ENCODE results near the gene IL12A.
A peak's percentile ranks its signal among the peaks of the same experiment; 100 is the strongest.

IL12A gene

GRCh38 chr3:159991591-159991990 lies 3.0 kb downstream of the IL12A start:
- DNase-seq: no peak

DNA sequence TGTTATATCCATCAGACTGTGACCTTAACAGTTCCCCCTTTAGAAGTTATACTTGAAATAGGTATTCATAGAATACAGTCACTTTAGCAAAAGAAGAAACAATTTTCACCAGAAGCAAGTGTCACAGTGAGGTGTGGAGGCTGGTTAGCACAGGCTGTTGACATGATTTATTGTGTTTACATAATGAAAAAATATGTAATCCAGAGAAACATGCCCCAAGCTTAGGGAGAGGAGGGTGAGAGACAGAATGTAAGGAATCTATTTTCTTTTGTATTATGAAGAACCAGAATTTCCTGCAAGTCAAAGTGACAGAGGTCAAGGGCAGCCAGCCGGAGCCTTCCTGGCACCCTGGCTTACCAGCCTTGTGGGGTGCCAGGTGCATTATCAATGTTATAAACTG lies 4.0 kb downstream of the IL12A start:
- DNase-seq: no peak

- no peak for DNase-seq
Measured at GRCh38 chr3:159994182-159994581, 5.5 kb downstream of the IL12A start.

DNA sequence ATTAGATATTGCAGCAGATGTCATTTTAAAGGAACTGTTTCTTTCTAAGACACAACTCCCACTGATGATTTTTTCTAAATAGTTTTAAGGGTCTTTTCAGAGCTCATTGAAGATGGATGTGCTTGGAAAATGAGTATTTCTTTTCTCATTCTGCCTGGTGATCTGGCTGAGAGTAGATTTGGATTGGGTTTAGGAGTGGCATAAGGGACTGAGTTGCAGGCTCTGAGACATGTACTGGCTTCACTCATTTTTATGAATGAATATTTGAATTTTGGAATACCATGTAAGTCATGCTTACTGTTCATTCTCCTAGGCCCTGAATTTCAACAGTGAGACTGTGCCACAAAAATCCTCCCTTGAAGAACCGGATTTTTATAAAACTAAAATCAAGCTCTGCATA lies 6.5 kb downstream of the IL12A start:
- no peak for DNase-seq

DNA sequence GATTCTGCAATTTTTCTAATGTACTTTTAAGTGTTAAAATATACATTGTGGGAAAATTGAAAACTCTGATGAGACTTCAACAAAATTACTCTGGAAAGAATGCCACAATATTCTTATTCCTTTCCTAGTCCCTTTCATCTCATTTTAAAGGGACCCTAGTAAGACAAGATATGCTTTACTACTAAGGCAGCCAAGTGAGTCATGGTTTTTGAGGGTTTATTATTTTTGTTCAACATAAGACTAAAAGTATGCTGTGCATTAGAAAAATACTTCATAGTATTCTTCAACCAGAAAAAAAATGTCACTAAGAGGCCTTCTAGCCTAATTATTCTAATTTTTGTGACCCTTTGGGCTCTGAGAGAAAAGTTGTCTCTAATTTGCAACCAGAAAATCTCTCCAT lies 7.4 kb downstream of the IL12A start:
- DNase-seq: no peak

DNA sequence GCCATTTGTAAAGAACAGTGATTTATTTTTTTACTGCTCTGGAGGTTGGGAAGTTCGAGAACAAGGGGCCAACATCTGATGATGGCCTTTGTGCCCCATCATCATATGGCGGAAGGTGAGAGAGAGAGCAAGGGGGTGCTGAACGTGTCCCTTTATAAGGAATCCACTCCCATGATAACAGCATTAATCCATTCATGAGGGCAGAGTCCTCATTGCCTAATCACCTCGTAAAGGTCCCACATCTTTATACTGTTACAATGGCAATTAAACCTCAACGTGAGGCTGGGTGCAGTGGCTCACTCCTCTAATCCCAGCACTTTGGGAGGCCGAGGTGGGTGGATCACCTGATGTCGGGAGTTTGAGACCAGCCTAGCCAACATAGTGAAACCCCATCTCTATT lies 8.3 kb downstream of the IL12A start:
- no peak for DNase-seq

DNA sequence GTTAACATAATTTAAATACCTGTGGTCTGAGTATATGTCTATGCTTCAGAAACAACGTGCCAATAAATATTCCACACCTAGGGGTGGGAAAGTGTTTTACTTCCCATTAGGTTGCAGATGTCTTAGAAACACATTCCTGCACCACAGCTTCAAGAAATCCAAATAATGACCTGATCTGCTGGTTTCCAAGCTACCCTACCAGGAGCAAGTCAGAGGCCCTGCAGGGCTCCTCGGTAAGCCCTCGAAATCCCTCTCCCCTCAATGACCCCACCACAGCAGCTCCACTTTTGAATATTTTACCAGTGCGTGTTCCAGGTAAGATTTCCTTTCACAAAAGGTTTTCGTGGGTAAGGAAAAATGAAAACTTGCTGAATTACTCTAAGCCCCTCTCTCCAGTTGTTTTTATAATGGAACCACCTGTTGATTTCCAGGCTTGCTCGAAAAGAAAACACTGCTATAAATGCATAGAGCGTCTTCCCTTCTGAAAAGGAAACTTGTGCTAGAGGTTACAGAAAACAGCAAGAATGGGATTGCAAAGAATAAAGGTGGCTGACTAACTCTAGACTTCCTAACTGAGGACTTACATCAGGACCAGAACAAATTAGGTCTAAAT lies 12.6 kb downstream of the IL12A start:
- no peak for DNase-seq

GRCh38 chr3:160001850-160002623 lies 13.4 kb downstream of the IL12A start:
- no peak for DNase-seq

- DNase-seq: peak; percentile 69
Measured at GRCh38 chr3:160003520-160004128, 15.0 kb downstream of the IL12A start.

DNA sequence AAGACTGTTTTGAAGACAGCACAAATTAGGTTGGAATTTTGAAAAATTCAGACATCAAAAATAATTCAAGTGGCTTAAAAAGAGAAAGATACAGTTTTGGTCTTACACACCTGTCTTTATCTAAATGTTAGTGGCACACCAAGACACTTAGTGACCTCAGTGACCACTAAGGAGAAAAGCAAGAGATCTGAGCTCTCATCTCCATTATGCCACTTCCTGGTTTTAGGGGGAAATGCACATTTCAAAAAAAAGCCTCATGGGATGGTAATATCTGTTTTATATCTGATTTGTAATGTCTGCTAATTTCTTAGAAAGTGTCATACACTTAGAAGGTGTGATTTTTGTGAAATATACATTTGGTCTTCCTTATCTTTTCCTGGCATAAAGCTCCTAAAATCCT lies 16.4 kb downstream of the IL12A start:
- DNase-seq: no peak

GRCh38 chr3:160006282-160007163 lies 17.9 kb downstream of the IL12A start:
- DNase-seq: peak; percentile 57

GRCh38 chr3:160008961-160009360 lies 20.3 kb downstream of the IL12A start:
- no peak for DNase-seq

GRCh38 chr3:160009525-160009924 lies 20.9 kb downstream of the IL12A start:
- DNase-seq: no peak

DNA sequence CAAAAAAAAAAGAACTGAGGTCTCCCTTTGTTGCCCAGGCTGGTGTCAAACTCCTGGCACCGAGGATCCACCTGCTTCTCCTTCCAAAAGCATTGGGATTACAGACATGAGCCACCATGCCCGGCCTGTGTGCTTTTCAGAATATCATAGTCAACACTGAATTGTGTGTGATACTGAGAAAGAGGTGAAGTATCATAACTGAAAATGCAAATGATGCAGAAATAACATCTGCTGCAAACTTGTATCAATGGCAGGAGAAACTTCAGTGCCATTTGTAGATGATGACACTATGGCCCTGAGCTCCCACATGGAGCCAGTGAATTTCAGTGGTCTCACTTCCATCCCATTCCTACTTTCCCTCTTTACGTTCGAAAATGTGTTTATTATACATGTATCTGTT lies 21.9 kb downstream of the IL12A start:
- no peak for DNase-seq

- no peak for DNase-seq
Measured at GRCh38 chr3:160012108-160012507, 23.5 kb downstream of the IL12A start.

DNA sequence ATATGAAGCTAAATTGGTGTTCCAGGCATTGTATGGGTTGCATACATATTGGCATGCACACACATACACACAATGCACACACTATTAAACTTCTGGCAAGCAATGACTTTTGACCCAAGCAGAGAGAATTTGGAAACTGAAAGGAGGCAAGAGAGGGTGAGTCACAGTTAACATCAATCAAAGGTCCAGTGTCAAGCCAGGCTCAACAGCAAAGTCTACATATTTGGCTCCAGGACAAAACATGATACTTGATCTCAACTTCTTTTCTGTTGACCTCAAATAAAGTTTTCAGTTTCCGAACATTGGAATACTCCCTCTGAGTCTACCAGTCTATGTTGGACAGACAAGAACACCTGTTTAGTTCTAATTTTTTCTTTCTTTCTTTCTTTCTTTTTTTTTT lies 28.3 kb downstream of the IL12A start:
- DNase-seq: no peak

DNA sequence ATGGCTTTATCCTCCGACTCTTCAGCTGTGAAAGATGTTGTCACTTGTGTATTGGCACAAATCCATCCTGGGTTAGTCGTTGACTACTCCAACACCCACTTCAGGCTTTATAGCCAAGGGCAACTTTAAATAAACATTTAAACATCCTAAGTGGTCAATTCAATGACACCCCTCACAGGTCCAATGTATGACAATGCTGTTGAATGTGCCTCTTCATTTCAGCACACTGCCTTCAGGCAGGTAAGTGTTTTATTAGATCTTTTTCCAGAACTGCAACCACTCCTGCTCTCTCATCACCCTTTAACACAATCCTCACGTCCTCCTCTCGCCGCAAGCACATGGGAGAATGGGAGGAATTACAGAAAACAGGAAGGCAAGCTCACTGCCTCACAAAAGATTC lies 30.3 kb downstream of the IL12A start:
- DNase-seq: peak; percentile 88

- DNase-seq: no peak
Measured at GRCh38 chr3:160020057-160020711, 31.5 kb downstream of the IL12A start.

DNA sequence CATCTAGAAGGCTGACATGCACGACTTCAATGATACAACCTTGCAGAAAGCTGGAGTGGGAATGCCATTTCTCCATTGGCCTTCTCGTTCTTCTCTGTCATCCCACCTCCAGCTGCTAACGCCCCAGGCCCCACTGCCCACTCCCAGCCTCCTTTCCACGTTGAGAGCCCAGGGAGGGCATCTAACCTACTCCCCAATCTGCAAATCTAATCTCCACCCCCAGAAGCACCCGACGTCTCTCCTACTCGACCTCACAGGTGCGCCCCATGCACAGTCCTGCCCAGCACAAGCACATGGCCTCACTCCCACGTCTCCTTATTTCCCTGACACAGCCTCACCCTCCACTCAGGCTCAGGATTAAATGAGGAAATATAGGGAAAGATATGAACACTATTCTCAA lies 33.4 kb downstream of the IL12A start:
- DNase-seq: no peak

- DNase-seq: no peak
Measured at GRCh38 chr3:160023476-160023875, 34.8 kb downstream of the IL12A start.

GRCh38 chr3:160027541-160028195 lies 39.0 kb downstream of the IL12A start:
- DNase-seq: peak; percentile 65

DNA sequence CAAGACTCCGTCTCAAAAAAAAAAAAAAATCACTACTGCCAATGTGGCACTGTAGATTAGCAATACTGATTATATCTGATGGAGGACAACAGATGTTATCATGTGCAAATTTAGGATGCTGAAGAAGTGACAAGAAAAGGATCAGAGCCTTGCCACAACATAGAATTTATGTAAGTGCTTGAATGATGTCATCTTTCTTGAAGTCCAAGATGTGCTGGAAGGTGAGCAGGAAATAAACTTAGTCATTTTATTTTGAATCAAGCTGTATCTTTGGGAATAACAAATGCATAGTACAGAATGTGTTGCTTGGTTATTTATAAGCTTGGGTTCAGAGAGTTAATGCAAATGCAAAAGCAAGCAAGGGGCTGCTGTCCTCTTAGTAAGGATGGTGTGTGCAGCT lies 47.1 kb downstream of the IL12A start:
- no peak for DNase-seq

Data from NCI-H2107 (cell line).